ENCODE results near the gene SDHA. TPM values are rescaled to one million over a fixed set of nuclear protein-coding genes. Genes with fewer than 3 reads are reported as not detected.

The SDHA gene
- total RNA-seq, 1 experiment from 2014 or later = 134 TPM

GRCh38 chr5:181160-181559, 37.0 kb upstream of the SDHA start:
- no TSS peak for BruUV-seq (replicated peaks)

More at GRCh38 chr5:181160-181559, 37.0 kb upstream of the SDHA start:
- no peak overlapping the region for H3K4me2 ChIP-seq (ENCODE audit: low read length)
- TF ChIP-seq EZH2phosphoT487 (IDR thresholded peaks at IDR 0.05; ENCODE audit: borderline replicate concordance) (no peak), EGR1 (IDR thresholded peaks at IDR 0.05; ENCODE audit: low read depth) (no peak), RAD21 (IDR thresholded peaks at IDR 0.05; ENCODE audit: low read depth) (no peak), ELF1 (IDR thresholded peaks at IDR 0.05; ENCODE audit: borderline replicate concordance, low read depth) (no peak), FOSL1 (IDR thresholded peaks at IDR 0.05; ENCODE audit: low read depth) (no peak), CEBPB (IDR thresholded peaks at IDR 0.05; ENCODE audit: low read depth) (no peak), ZBTB33 (IDR thresholded peaks at IDR 0.05; ENCODE audit: extremely low read depth, insufficient replicate concordance, low read length) (no peak), ZFX (IDR thresholded peaks at IDR 0.05) (no peak), POLR2AphosphoS5 (IDR thresholded peaks at IDR 0.05; ENCODE audit: low read depth, low read length) (no peak), ATF3 (IDR thresholded peaks at IDR 0.05) (no peak), POLR2A (IDR thresholded peaks at IDR 0.05; ENCODE audit: borderline replicate concordance, extremely low read depth, insufficient read depth, insufficient read length) (no peak), CTCF (IDR thresholded peaks at IDR 0.05 in 2 of 3, conservative IDR thresholded peaks at IDR 0.05 in 1 of 3; ENCODE audit: borderline replicate concordance in 1 of 3, insufficient read depth in 1 of 3, low read depth in 2 of 3, low read length in 2 of 3) (no peak), SP1 (IDR thresholded peaks at IDR 0.05; ENCODE audit: low read depth) (no peak), ZNF274 (IDR thresholded peaks at IDR 0.05; ENCODE audit: low read depth, low read length) (no peak), JUND (IDR thresholded peaks at IDR 0.05) (no peak), YY1 (IDR thresholded peaks at IDR 0.05; ENCODE audit: extremely low read depth, insufficient replicate concordance, low read depth, low read length) (no peak), SRF (IDR thresholded peaks at IDR 0.05; ENCODE audit: low read depth) (no peak), SIN3A (IDR thresholded peaks at IDR 0.05; ENCODE audit: low read depth) (no peak)
- TF ChIP-seq, protein P1, sequence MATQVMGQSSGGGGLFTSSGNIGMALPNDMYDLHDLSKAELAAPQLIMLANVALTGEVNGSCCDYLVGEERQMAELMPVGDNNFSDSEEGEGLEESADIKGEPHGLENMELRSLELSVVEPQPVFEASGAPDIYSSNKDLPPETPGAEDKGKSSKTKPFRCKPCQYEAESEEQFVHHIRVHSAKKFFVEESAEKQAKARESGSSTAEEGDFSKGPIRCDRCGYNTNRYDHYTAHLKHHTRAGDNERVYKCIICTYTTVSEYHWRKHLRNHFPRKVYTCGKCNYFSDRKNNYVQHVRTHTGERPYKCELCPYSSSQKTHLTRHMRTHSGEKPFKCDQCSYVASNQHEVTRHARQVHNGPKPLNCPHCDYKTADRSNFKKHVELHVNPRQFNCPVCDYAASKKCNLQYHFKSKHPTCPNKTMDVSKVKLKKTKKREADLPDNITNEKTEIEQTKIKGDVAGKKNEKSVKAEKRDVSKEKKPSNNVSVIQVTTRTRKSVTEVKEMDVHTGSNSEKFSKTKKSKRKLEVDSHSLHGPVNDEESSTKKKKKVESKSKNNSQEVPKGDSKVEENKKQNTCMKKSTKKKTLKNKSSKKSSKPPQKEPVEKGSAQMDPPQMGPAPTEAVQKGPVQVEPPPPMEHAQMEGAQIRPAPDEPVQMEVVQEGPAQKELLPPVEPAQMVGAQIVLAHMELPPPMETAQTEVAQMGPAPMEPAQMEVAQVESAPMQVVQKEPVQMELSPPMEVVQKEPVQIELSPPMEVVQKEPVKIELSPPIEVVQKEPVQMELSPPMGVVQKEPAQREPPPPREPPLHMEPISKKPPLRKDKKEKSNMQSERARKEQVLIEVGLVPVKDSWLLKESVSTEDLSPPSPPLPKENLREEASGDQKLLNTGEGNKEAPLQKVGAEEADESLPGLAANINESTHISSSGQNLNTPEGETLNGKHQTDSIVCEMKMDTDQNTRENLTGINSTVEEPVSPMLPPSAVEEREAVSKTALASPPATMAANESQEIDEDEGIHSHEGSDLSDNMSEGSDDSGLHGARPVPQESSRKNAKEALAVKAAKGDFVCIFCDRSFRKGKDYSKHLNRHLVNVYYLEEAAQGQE (IDR thresholded peaks at IDR 0.05; ENCODE audit: low read depth) = no peak
- TF ChIP-seq, protein P2, sequence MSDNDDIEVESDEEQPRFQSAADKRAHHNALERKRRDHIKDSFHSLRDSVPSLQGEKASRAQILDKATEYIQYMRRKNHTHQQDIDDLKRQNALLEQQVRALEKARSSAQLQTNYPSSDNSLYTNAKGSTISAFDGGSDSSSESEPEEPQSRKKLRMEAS (IDR thresholded peaks at IDR 0.05) = no peak
- no peaks in the 10 kb centered on the region for H3K79me2 ChIP-seq (ENCODE audit: insufficient read depth, low read length)
- H3K4me3 ChIP-seq (replicated peaks in 1 of 2; ENCODE audit: low read depth in 1 of 2, low read length in 2 of 2) = no peak overlapping the region
- no peak overlapping the region for H3K27ac ChIP-seq (ENCODE audit: low read depth, low read length)
- H3K4me1 ChIP-seq (ENCODE audit: control insufficient read depth in 1 of 2, insufficient read depth in 2 of 2, low read length in 2 of 2) = peaks cover 3 to 5% of the 10 kb centered on the region in 2 experiments; a peak in 1 of 4 replicates
- ChIA-PET CTCF (interaction anchor here (1.5 kb wide), 1 partner anchor 7 kb away, joined by 5 read pairs; no protein-coding TSS in a partner anchor), RAD21 (ENCODE audit: low non-redundant PET in 1 of 2, low total read pairs in 2 of 2, uncharacterized antibody in 2 of 2, unreplicated experiment in 2 of 2) (no interaction called here), POLR2A (no interaction called here)
- H3K9me3 ChIP-seq (ENCODE audit: control insufficient read depth in 1 of 2, insufficient read depth in 1 of 2, low read depth in 1 of 2, low read length in 2 of 2) = no peaks in the 10 kb centered on the region
- no peak for ATAC-seq
- intact Hi-C loops (cut with micrococcal nuclease) = no loop called here
- no peak overlapping the region for H3K9ac ChIP-seq (ENCODE audit: low read length)
- no peaks in the 10 kb centered on the region for H4K20me1 ChIP-seq (ENCODE audit: insufficient read depth)
- H3K36me3 ChIP-seq (ENCODE audit: control insufficient read depth in 1 of 2, insufficient read depth in 2 of 2, low read length in 2 of 2) = no peaks in the 10 kb centered on the region
- DNase-seq (ENCODE audit: low read depth, low spot score) = no peak
- no peaks in the 10 kb centered on the region for H3K9me2 ChIP-seq (ENCODE audit: insufficient read depth)
- H3K27me3 ChIP-seq (ENCODE audit: insufficient read depth, low read length) = peaks cover 8% of the 10 kb centered on the region; the same call in 1 of the 2 replicates
- no peak overlapping the region for H2AFZ ChIP-seq (ENCODE audit: low read depth, low read length, poor library complexity, severe bottlenecking)

Data from HCT116 (cell line).